Endodermal cell (in vitro differentiated cells): ENCODE measurements around the gene FADS1. TPM values are rescaled to one million over a fixed set of nuclear protein-coding genes. Genes with fewer than 3 reads are reported as not detected.
A peak's percentile ranks its signal among the peaks of the same experiment; 100 is the strongest.

Experiments used
- DNase-seq: peaks from one replicate; pipeline ENCODE4 v3.0.0-alpha.2; 2017
- H3K27ac ChIP-seq: 2 replicates; pipeline ENCODE4 v1.5.1; 2013; ENCODE audit warnings: mild to moderate bottlenecking, low read depth, low read length, moderate library complexity
- H3K27me3 ChIP-seq: 2 replicates; pipeline ENCODE4 v1.6.1; 2013; ENCODE audit warnings: mild to moderate bottlenecking, low read length, moderate library complexity; ENCODE audit not compliant: insufficient read depth, control insufficient read depth, poor library complexity, severe bottlenecking
- H3K36me3 ChIP-seq: 2 replicates; pipeline ENCODE4 v1.7.0; 2013; ENCODE audit warnings: mild to moderate bottlenecking, low read length, moderate library complexity; ENCODE audit not compliant: control insufficient read depth, insufficient read depth
- H3K4me1 ChIP-seq: one replicate; pipeline ENCODE4 v1.7.0; 2013; ENCODE audit warnings: low read length; ENCODE audit not compliant: control insufficient read depth, insufficient read depth
- H3K4me3 ChIP-seq: 2 replicates; pipeline ENCODE4 v1.5.1; 2013; ENCODE audit warnings: mild to moderate bottlenecking, low read length, moderate library complexity
- H3K9ac ChIP-seq: 2 replicates; pipeline ENCODE4 v1.6.1; 2013; ENCODE audit warnings: mild to moderate bottlenecking, low read length, moderate library complexity; ENCODE audit not compliant: poor library complexity, severe bottlenecking; ENCODE audit errors: extremely low read depth
- H3K9me3 ChIP-seq: 2 replicates; pipeline ENCODE4 v1.6.1; 2013; ENCODE audit warnings: mild to moderate bottlenecking, low read length, moderate library complexity; ENCODE audit not compliant: control insufficient read depth
- H3K27ac Mint-ChIP-seq: 2 replicates; pipeline ENCODE4 v1.8.0; 2020; ENCODE audit warnings: mixed read lengths
- H3K27me3 Mint-ChIP-seq: 2 replicates; pipeline ENCODE4 v1.8.0; 2021; ENCODE audit warnings: mild to moderate bottlenecking, mixed read lengths; ENCODE audit not compliant: insufficient read depth
- H3K36me3 Mint-ChIP-seq: 2 replicates; pipeline ENCODE4 v1.8.0; 2020; ENCODE audit warnings: low read depth, mixed read lengths
- H3K4me1 Mint-ChIP-seq: 2 replicates; pipeline ENCODE4 v1.8.0; 2020; ENCODE audit warnings: mixed read lengths
- H3K4me3 Mint-ChIP-seq: 2 replicates; pipeline ENCODE4 v1.8.0; 2020; ENCODE audit warnings: mild to moderate bottlenecking, moderate library complexity, mixed read lengths
- H3K9me3 Mint-ChIP-seq: 2 replicates; pipeline ENCODE4 v1.8.0; 2020; ENCODE audit warnings: mild to moderate bottlenecking, mixed read lengths
- CTCF ChIP-seq: fragments of 200-600 bp; sonication (generic); conservative IDR thresholded peaks from 2 replicates; pipeline ENCODE4 v1.5.0; 2021; ENCODE audit warnings: antibody characterized with exemption, mild to moderate bottlenecking
- WGBS, 2 experiments: methylation state at CpG; one replicate each; pipeline versions ENCODE4 v1.1.5 to v1.1.7; 2013; ENCODE audit warnings: missing lambda C conversion rate in 2 of 2, mixed read lengths in 1 of 2; ENCODE audit not compliant: insufficient coverage in 1 of 2, insufficient read length in 1 of 2; 5-methylcytosine and 5-hydroxymethylcytosine counted together
- total RNA-seq, 2 donors: library from RNA; stranded (reverse); fragmentation: NEBNext Ultra II Directional in 1 of 2; extraction: Animal tissue kit (Norgen Biotek cat#: 25700) in 1 of 2; gene quantifications; 2 replicates in 1 of 2; 3 replicates in 1 of 2; pipeline ENCODE4 v1.2.1, GENCODE V29; 2021

The FADS1 gene
- total RNA-seq, 2 donors from 2014 or later, result 127 to 138 TPM

GRCh38 chr11:61795876-61796526, 20.8 kb downstream of the FADS1 start:
- Histone ChIP-seq H3K27ac (no peak overlapping the region), H3K9ac (no peak overlapping the region), H3K27me3 (no peaks in the 10 kb centered on the region), H3K4me3 (no peak overlapping the region), H3K36me3 (peaks cover 52% of the 10 kb centered on the region), H3K9me3 (no peaks in the 10 kb centered on the region), H3K4me1 (peaks cover 2% of the 10 kb centered on the region)
- no peak for TF ChIP-seq CTCF
- H3K9me3 Mint-ChIP-seq, result no peaks in the 10 kb centered on the region
- WGBS, 2 experiments, result 96 to 100% methylated on average over 17 to 18 of the region's 18 CpGs
- peaks cover 21% of the 10 kb centered on the region for H3K4me1 Mint-ChIP-seq
- no peak overlapping the region for H3K4me3 Mint-ChIP-seq
- no peak overlapping the region for H3K27ac Mint-ChIP-seq
- H3K36me3 Mint-ChIP-seq, result peaks cover 33% of the 10 kb centered on the region
- DNase-seq, result no peak
- H3K27me3 Mint-ChIP-seq, result no peaks in the 10 kb centered on the region

GRCh38 chr11:61795459-61795858, 21.3 kb downstream of the FADS1 start:
- Histone ChIP-seq H3K4me3 (no peak overlapping the region), H3K27me3 (no peaks in the 10 kb centered on the region), H3K4me1 (peaks cover 2% of the 10 kb centered on the region), H3K9ac (no peak overlapping the region), H3K9me3 (no peaks in the 10 kb centered on the region), H3K36me3 (peaks cover 53% of the 10 kb centered on the region), H3K27ac (no peak overlapping the region)
- 95 to 98% methylated on average over 12 of the region's 12 CpGs for WGBS, 2 experiments
- no peak for TF ChIP-seq CTCF
- peaks cover 31% of the 10 kb centered on the region for H3K36me3 Mint-ChIP-seq
- H3K4me3 Mint-ChIP-seq, result no peak overlapping the region
- no peak for DNase-seq
- peaks cover 19% of the 10 kb centered on the region for H3K4me1 Mint-ChIP-seq
- H3K9me3 Mint-ChIP-seq, result no peaks in the 10 kb centered on the region
- H3K27ac Mint-ChIP-seq, result peak overlapping the region; percentile 64
- no peaks in the 10 kb centered on the region for H3K27me3 Mint-ChIP-seq

GRCh38 chr11:61794579-61794978, 22.2 kb downstream of the FADS1 start:
- H3K4me1 Mint-ChIP-seq, result peaks cover 16% of the 10 kb centered on the region
- 92 to 100% methylated on average over 1 to 4 of the region's 4 CpGs for WGBS, 2 experiments
- no peak for DNase-seq
- H3K27me3 Mint-ChIP-seq, result no peaks in the 10 kb centered on the region
- no peak overlapping the region for H3K27ac Mint-ChIP-seq
- no peaks in the 10 kb centered on the region for H3K9me3 ChIP-seq
- H3K9me3 Mint-ChIP-seq, result no peaks in the 10 kb centered on the region
- TF ChIP-seq CTCF, result no peak
- H3K9ac ChIP-seq, result no peak overlapping the region
- H3K36me3 Mint-ChIP-seq, result peaks cover 36% of the 10 kb centered on the region
- no peak overlapping the region for H3K27ac ChIP-seq
- no peaks in the 10 kb centered on the region for H3K4me1 ChIP-seq
- no peaks in the 10 kb centered on the region for H3K27me3 ChIP-seq
- H3K4me3 Mint-ChIP-seq, result no peak overlapping the region
- peak overlapping the region; percentile 67 for H3K4me3 ChIP-seq
- peaks cover 55% of the 10 kb centered on the region for H3K36me3 ChIP-seq
